ENCODE measurements around the gene CENPX.

Gene CENPX

DNA sequence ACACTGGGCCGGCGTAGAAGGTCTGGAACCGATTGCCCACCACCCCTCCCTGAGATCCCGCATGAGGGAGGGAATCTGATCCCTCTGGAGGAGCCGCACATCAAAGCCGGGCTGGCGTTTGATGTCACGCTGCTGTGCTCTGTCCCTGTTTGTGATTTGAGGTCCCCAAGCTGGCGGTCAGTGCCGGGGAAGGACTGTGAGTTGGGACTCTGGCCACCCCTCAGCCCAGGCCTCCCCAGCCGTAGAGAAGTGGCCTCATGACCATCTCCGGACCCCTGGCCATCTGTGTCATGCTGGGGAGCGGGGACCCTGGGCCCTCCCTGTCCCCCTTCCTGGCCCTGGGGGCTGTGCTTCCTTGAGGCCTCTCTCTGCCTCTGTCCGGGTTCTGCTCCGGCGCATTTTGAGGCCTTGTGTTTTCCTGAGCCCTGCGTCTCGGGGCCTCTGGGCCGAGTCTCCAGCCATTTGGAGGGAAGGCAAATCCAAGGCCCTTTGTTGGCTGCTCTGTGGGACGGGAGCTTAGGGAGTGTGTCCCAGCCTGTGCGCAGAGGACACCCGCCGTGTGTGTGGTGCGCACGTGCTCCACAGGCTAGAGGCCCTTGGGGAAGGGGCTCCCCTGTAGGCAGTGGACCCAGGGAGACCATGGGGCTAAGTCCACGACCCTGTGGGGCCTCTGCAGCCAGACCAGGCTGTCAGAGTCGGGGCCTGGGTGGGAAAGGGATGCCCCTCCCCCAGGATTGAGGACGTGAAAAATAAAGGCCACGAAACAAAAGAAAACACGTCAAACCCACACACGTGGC is 30.2 kb downstream of the CENPX start:
- no peaks in the 10 kb centered on the region for H3K9me3 Mint-ChIP-seq
- no peak for TF ChIP-seq CTCF (IDR thresholded peaks at IDR 0.05; ENCODE audit: unreplicated experiment in 3 of 3)
- peaks cover 18% of the 10 kb centered on the region for H3K36me3 Mint-ChIP-seq (ENCODE audit: low read depth)
- no peaks in the 10 kb centered on the region for H3K27me3 Mint-ChIP-seq (ENCODE audit: low read depth)
- H3K4me3 Mint-ChIP-seq: peak overlapping the region in 1 of 3 experiments; percentile 14
- peak overlapping the region; percentile 83 to 86 (median 86) for H3K27ac Mint-ChIP-seq
- H3K4me1 Mint-ChIP-seq: peaks cover 28% of the 10 kb centered on the region

DNA sequence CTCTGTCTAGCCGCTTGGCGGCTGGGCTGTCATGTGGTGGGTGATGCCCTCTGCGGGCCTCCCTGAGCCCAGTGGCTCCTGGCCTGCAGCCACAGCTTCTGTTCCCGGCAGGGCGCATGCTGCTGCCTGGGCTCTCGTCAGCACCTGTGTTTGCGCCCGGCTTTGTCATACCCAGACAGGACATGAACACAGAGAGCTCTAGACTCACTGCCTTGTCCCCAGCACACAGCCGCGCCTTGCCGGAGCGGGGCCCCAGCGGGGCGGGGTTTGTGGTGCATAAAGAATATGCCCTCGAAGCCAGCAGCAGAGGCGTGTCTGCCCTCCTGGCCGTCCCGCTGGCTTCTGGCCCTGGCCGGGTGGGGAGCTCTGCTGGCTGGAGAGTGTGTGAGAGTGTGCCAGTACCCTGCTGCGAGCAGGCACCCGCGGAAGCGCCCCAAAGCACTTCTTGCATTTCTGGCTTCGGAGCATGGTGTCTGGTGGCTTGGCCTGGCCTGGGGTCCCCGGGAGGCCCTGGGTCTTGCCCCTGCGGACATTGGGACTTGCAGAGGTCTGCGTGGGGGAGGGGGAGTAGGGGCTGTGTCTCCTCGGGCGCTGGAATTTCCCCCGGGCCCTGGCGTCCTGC is 30.9 kb downstream of the CENPX start:
- TF ChIP-seq CTCF (IDR thresholded peaks at IDR 0.05; ENCODE audit: unreplicated experiment in 3 of 3): no peak
- peak overlapping the region; percentile 83 to 86 (median 86) for H3K27ac Mint-ChIP-seq
- peak overlapping the region in 1 of 3 experiments; percentile 23 for H3K4me3 Mint-ChIP-seq
- peaks cover 20% of the 10 kb centered on the region for H3K36me3 Mint-ChIP-seq (ENCODE audit: low read depth)
- H3K27me3 Mint-ChIP-seq (ENCODE audit: low read depth): no peaks in the 10 kb centered on the region
- H3K9me3 Mint-ChIP-seq: no peaks in the 10 kb centered on the region
- H3K4me1 Mint-ChIP-seq: peaks cover 28% of the 10 kb centered on the region

- H3K9me3 Mint-ChIP-seq: no peaks in the 10 kb centered on the region
- no peak for TF ChIP-seq CTCF (IDR thresholded peaks at IDR 0.05; ENCODE audit: unreplicated experiment in 3 of 3)
- H3K27me3 Mint-ChIP-seq (ENCODE audit: low read depth): no peaks in the 10 kb centered on the region
- H3K27ac Mint-ChIP-seq: peak overlapping the region in 2 of 3 experiments; percentile 83 to 86
- peak overlapping the region in 2 of 3 experiments; percentile 1 to 31 for H3K4me3 Mint-ChIP-seq
- peaks cover 28% of the 10 kb centered on the region for H3K4me1 Mint-ChIP-seq
- H3K36me3 Mint-ChIP-seq (ENCODE audit: low read depth): peaks cover 25% of the 10 kb centered on the region
These were observed 31.6 kb downstream of the CENPX start for GRCh38 chr17:81990836-81991683.

DNA sequence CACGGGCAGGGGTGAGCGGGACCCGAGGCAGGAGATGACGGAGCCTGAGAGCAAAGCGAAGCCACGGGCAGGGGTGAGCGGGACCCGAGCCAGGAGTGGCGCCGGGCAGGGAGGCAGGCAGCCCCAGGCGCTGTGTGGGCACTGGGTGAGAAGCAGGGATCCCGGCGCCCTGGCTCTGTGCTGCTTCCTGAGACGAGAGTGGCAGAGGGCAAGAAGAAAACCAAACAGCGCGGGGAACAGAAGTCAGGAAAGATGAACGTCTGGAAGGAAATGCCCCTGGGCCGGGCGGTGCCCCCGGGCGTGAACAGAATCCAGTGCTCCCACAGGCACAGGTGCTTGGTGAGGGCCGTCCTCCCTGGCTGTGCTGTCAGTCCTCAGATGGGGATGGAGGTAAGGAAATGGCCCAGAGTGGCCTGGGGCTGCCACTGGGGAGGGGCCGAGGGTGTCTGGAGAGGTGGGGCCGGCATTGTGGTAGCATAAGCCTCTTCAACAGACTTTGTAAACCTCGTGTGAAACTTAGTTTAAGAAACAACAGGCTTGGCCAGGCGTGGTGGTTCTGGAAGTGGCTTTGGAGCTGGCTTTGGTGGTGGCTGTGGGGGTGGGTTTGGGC is 35.4 kb downstream of the CENPX start:
- TF ChIP-seq CTCF (IDR thresholded peaks at IDR 0.05; ENCODE audit: unreplicated experiment in 3 of 3): no peak
- Mint-ChIP-seq H3K27ac (no peak overlapping the region), H3K9me3 (no peaks in the 10 kb centered on the region), H3K27me3 (ENCODE audit: low read depth) (no peaks in the 10 kb centered on the region), H3K4me3 (no peak overlapping the region), H3K36me3 (ENCODE audit: low read depth) (peaks cover 35% of the 10 kb centered on the region), H3K4me1 (peaks cover 16% of the 10 kb centered on the region)

GRCh38 chr17:81986606-81987005 is 36.1 kb downstream of the CENPX start:
- TF ChIP-seq CTCF (IDR thresholded peaks at IDR 0.05; ENCODE audit: unreplicated experiment in 3 of 3): no peak
- Mint-ChIP-seq H3K27ac (no peak overlapping the region), H3K27me3 (ENCODE audit: low read depth) (no peaks in the 10 kb centered on the region), H3K4me1 (peaks cover 10% of the 10 kb centered on the region), H3K4me3 (peak overlapping the region in 1 of 3 experiments; percentile 56), H3K36me3 (ENCODE audit: low read depth) (peaks cover 34% of the 10 kb centered on the region), H3K9me3 (no peaks in the 10 kb centered on the region)

All from nephron (organoid).